Hepatocyte (in vitro differentiated cells): ENCODE results near the gene IQCM. TPM values are rescaled to one million over a fixed set of nuclear protein-coding genes. Genes with fewer than 3 reads are reported as not detected.

Source experiments
- DNase-seq: peaks from one replicate; pipeline ENCODE4 v3.0.0-alpha.2; 2016; ENCODE audit warnings: low spot score
- H2AFZ ChIP-seq: fragments of 200-600 bp; sonication (generic); 2 replicates; pipeline ENCODE4 v1.6.0; 2016; ENCODE audit warnings: antibody characterized with exemption, mild to moderate bottlenecking
- H3K27ac ChIP-seq: fragments of 200-600 bp; sonication (generic); 2 replicates; pipeline ENCODE4 v1.5.1; 2016; ENCODE audit warnings: mild to moderate bottlenecking
- H3K27me3 ChIP-seq: fragments of 200-600 bp; sonication (generic); 2 replicates; pipeline ENCODE4 v1.6.1; 2016
- H3K36me3 ChIP-seq: fragments of 200-600 bp; sonication (generic); replicated peaks from 2 replicates; pipeline ENCODE4 v1.5.1; 2016; ENCODE audit warnings: low read depth; ENCODE audit not compliant: insufficient read depth
- H3K4me1 ChIP-seq: fragments of 200-600 bp; sonication (generic); 2 replicates; pipeline ENCODE4 v1.5.1; 2016; ENCODE audit warnings: mild to moderate bottlenecking, moderate library complexity; ENCODE audit not compliant: insufficient read depth
- H3K4me2 ChIP-seq: fragments of 200-600 bp; sonication (generic); 2 replicates; pipeline ENCODE4 v1.6.0; 2016
- H3K4me3 ChIP-seq: fragments of 200-600 bp; sonication (generic); 2 replicates; pipeline ENCODE4 v1.5.1; 2016; ENCODE audit warnings: mild to moderate bottlenecking
- H3K79me2 ChIP-seq: fragments of 200-600 bp; sonication (generic); 2 replicates; pipeline ENCODE4 v1.6.0; 2017; ENCODE audit warnings: mild to moderate bottlenecking
- H3K9me2 ChIP-seq: fragments of 200-600 bp; sonication (generic); replicated peaks from 2 replicates; pipeline ENCODE4 v1.6.0; 2017; ENCODE audit warnings: mild to moderate bottlenecking; ENCODE audit not compliant: insufficient read depth
- H3K9me3 ChIP-seq: fragments of 200-600 bp; sonication (generic); 2 replicates; pipeline ENCODE4 v1.5.1; 2016; ENCODE audit warnings: low read depth, mild to moderate bottlenecking
- H4K20me1 ChIP-seq: fragments of 200-600 bp; sonication (generic); 2 replicates; pipeline ENCODE4 v1.6.0; 2016; ENCODE audit warnings: mild to moderate bottlenecking; ENCODE audit not compliant: insufficient read depth, poor library complexity, severe bottlenecking
- CTCF ChIP-seq: fragments of 200-600 bp; sonication (generic); IDR thresholded peaks from 2 replicates; pipeline ENCODE4 v1.5.1; 2016; ENCODE audit warnings: antibody characterized with exemption, mild to moderate bottlenecking; ENCODE audit not compliant: poor library complexity
- EZH2 ChIP-seq: fragments of 200-600 bp; sonication (generic); IDR thresholded peaks from 2 replicates; pipeline ENCODE4 v1.6.1; 2016; ENCODE audit warnings: antibody characterized with exemption, mild to moderate bottlenecking, borderline replicate concordance
- EZH2phosphoT487 ChIP-seq: fragments of 200-600 bp; sonication (generic); IDR thresholded peaks from one replicate; pipeline ENCODE4 v1.6.1; 2018; ENCODE audit warnings: antibody characterized with exemption, mild to moderate bottlenecking, low read depth, moderate library complexity; ENCODE audit not compliant: unreplicated experiment, severe bottlenecking
- WGBS: methylation state at CpG from one replicate; pipeline ENCODE4 v1.1.6; 2016; ENCODE audit warnings: low lambda C conversion rate; ENCODE audit errors: missing lambda C conversion rate; 5-methylcytosine and 5-hydroxymethylcytosine counted together
- polyA plus RNA-seq: library from polyadenylated mRNA; unstranded; fragments of >200 nt; fragmentation: Nextera tagmentation; extraction: Ambion mirVana; gene quantifications from 2 replicates; pipeline ENCODE4 v1.2.1, GENCODE V29; 2016
- total RNA-seq: library from RNA; depleted of rRNA; stranded (reverse); fragments of >200 nt; gene quantifications from 2 replicates; pipeline ENCODE4 v1.2.3, GENCODE V29; 2014

The IQCM gene
- total and polyA plus RNA-seq, 2 experiments from 2014 or later, result 0.06 to 1.5 TPM

- no peaks in the 10 kb centered on the region for H3K4me1 ChIP-seq
- H4K20me1 ChIP-seq, result no peaks in the 10 kb centered on the region
- H3K9me3 ChIP-seq, result no peaks in the 10 kb centered on the region
- WGBS, result 82% methylated on average over 3 of the region's 3 CpGs
- TF ChIP-seq CTCF (no peak), EZH2phosphoT487 (no peak), EZH2 (no peak)
- H3K79me2 ChIP-seq, result no peaks in the 10 kb centered on the region
- no peaks in the 10 kb centered on the region for H3K36me3 ChIP-seq
- H3K27me3 ChIP-seq, result no peaks in the 10 kb centered on the region
- H3K27ac ChIP-seq, result no peak overlapping the region
- H2AFZ ChIP-seq, result no peak overlapping the region
- H3K9me2 ChIP-seq, result no peaks in the 10 kb centered on the region
- no peak overlapping the region for H3K4me3 ChIP-seq
- H3K4me2 ChIP-seq, result no peak overlapping the region
- no peak for DNase-seq
Measured at GRCh38 chr4:149830823-149831222, 15.2 kb upstream of the IQCM start.

GRCh38 chr4:149825336-149825735 is 9.7 kb upstream of the IQCM start:
- Histone ChIP-seq H3K4me2 (no peak overlapping the region), H3K27ac (no peak overlapping the region), H3K9me2 (no peaks in the 10 kb centered on the region), H3K4me3 (no peak overlapping the region), H2AFZ (no peak overlapping the region), H3K36me3 (no peaks in the 10 kb centered on the region), H4K20me1 (no peaks in the 10 kb centered on the region), H3K79me2 (no peaks in the 10 kb centered on the region), H3K27me3 (no peaks in the 10 kb centered on the region), H3K4me1 (no peaks in the 10 kb centered on the region), H3K9me3 (no peaks in the 10 kb centered on the region)
- 82% methylated on average over 2 of the region's 2 CpGs for WGBS
- DNase-seq, result no peak
- no peak for TF ChIP-seq EZH2
- TF ChIP-seq EZH2phosphoT487, result no peak
- TF ChIP-seq CTCF, result no peak

GRCh38 chr4:149823769-149824221 is 8.2 kb upstream of the IQCM start:
- Histone ChIP-seq H4K20me1 (no peaks in the 10 kb centered on the region), H3K36me3 (no peaks in the 10 kb centered on the region), H3K4me1 (no peaks in the 10 kb centered on the region), H3K27ac (no peak overlapping the region), H3K9me3 (no peaks in the 10 kb centered on the region), H3K4me3 (no peak overlapping the region), H2AFZ (no peak overlapping the region), H3K9me2 (no peaks in the 10 kb centered on the region), H3K4me2 (no peak overlapping the region), H3K27me3 (no peaks in the 10 kb centered on the region), H3K79me2 (no peaks in the 10 kb centered on the region)
- TF ChIP-seq CTCF (no peak), EZH2phosphoT487 (no peak), EZH2 (no peak)
- DNase-seq, result no peak
- WGBS, result 79% methylated on average over 4 of the region's 4 CpGs

GRCh38 chr4:149801416-149801815 is 14.2 kb downstream of the IQCM start:
- H3K4me2 ChIP-seq, result no peak overlapping the region
- no peaks in the 10 kb centered on the region for H3K36me3 ChIP-seq
- TF ChIP-seq CTCF (no peak), EZH2 (no peak), EZH2phosphoT487 (no peak)
- no peak overlapping the region for H3K4me3 ChIP-seq
- no peaks in the 10 kb centered on the region for H3K79me2 ChIP-seq
- no peaks in the 10 kb centered on the region for H3K27me3 ChIP-seq
- no peaks in the 10 kb centered on the region for H3K9me2 ChIP-seq
- no peak for DNase-seq
- 50% methylated on average over 2 of the region's 2 CpGs for WGBS
- H3K27ac ChIP-seq, result no peak overlapping the region
- no peak overlapping the region for H2AFZ ChIP-seq
- no peaks in the 10 kb centered on the region for H4K20me1 ChIP-seq
- no peaks in the 10 kb centered on the region for H3K9me3 ChIP-seq
- no peaks in the 10 kb centered on the region for H3K4me1 ChIP-seq
